ENCODE measurements around the gene FSTL4.
"Not testable (repeated sequence)": the region's sequence is repeated elsewhere in the genome, so short reads cannot be mapped to it uniquely, and the experiment has no call there.

Gene FSTL4

DNA sequence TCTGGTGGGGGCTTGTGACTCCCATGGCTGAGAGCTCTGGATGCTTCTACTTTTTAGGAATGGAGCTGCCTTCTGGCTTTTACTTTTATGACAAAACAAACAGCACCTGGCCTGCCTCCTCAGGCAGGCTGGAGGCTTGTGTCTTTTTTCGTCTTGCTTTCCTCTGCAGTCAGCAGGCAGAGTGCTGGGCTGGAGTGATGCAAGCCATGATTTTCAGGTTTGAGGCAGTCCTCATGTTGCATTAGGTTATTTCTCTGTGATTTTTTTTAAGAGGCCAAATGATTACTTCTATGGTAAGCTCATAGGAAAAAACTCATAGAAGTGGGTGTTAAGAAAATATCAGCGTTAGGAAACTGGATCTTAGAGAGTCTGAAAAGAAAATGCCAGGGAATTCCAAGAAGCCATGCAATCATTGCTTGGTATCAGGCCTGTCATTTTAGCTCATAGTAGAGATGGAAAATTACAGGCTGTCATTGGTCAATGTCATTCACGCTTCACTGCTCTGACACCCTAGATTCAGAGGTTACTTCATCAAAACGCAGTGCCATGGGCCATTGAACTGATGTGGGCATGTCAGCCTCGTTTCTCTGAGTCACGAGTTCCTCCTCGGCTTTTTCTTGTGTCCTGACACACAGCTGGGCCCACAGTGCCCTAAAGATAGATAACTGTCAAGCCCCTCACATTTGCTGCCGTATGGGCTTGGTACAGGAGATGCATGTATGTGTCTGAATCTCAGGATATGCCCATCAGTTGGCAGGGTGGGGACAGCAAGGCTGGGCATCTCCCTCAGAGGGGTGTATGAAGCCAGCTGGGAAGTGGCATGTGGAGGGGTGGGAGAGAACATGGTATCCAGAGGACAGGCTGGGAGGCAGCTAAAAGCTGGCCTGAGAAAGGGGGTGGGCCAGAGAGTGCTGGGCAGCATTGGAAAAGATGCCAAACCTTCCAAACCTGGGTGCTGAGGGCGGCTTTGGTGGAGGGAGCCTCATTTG, 408.7 kb downstream of the FSTL4 start:
- no peak for ATAC-seq

DNA sequence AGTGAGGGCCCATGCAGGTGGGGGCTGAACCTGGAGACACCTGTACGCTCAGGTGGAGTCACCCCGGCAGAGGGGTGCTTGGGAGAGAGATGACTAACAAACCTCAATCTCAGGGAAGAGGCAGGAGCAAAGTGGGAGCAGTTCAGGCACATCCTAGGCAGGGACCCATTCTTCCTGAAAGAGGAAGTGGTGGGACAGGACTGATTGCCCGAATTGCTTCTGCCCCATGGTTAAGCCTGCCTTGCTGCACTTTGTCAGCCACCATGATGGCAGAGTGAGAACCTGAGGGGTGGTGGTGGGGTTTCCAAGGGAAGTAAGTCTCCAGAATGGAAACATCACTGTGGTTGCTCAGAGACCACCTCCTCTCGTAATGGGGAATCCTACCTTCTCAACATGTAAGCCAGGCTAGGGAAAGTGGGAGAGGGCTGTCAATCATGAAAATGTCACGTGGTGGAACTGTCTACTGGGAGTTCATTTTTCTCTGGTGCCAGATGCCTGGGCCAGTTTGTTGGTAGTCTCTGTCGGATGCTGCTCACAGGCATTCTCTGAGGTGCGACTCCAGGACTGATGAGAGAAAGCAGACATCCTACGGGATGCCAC, 410.2 kb downstream of the FSTL4 start:
- no peak for ATAC-seq

DNA sequence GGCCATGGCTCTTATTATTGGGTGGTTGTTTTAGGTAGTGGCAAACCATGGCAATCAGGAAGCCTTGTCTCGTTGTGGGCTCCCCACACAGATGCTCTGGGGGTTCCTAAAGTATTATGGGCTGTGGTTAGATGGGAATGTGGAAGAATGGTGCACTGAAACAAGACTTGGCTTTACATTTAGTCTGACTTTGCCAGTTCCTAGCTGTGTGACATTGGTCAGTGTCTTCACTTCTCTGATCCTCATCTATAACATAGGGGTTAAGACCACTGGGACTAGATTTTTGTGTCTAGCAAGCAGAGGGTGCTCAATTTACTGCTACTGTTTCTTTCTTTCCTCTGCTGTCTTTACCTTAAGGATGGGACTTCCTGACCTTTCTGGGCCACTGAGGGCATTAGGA, 411.0 kb downstream of the FSTL4 start:
- no peak for ATAC-seq

DNA sequence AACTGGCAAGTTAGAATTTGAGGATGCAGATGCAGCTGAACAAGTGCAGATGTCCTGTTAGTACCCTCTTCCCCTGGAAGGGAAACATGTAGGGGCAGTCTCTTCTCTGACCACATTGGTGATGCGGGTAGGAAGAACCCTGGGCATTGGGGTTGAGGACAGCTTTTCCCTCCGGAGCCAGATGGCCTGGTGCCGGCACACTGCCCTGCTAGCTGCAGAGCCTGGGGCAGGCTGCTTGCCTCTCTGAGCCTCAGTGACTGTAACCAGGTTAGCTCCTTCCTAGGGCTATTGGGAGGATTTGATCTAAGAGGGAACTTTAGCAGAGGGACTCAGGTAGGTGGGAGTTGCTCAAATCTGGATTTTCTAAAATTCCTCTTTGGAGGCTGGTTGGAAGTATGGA, 412.1 kb downstream of the FSTL4 start:
- no peak for ATAC-seq

DNA sequence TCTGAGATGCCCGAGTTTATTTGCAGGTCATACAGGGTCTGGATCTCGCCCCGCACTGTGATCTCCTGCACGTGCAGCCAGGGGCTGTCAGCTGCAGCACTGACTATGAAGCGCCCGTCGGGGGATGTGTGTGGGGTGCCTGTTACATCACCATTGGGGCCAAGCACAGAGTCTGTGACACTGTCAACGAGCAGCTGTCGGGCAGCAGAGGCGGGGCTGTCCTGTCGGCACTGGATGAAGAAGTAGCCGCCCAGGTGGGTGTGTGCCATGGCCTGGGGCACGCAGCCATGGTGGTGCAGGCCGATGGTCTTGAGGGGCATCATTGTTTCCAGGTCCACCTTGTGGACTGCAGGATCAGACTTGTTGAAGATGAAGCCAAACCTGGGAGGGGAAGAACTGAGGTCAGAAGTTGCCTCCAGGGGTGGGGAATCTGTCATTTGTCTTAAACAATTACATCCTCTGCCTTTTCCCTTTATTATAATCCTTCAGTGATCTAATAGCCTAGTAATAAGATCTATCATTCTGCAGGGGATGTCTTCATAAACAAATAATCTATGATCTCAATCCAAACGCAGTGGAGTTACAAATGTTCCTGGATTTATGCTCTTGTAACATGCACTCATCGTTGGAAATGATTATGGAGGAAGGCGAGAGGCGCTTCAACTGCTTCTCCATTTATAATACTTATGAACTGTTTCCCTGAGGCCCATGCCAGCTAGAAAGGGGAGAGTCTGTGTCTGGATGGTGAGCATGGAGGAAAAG, 412.7 kb downstream of the FSTL4 start:
- no peak for ATAC-seq

DNA sequence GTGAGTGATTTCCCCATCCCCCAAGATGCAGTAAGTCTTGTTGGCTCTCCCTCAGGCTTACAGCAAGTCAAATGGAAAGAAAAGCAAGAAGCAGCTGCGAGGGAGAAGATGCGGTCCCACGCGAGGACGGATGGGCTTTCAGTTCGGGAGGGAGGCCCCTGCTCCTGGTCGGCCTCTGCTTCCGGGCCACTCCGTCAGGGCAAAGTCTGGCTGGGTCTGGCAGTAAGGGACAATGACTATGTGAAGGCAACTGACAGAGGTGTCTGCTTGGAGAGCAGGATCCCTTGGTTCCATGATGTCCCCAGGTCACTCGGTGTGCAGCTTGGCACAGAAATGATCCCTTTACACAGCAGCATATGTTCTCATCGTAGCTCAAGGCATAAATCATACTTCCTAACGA, 413.8 kb downstream of the FSTL4 start:
- ATAC-seq: no peak

DNA sequence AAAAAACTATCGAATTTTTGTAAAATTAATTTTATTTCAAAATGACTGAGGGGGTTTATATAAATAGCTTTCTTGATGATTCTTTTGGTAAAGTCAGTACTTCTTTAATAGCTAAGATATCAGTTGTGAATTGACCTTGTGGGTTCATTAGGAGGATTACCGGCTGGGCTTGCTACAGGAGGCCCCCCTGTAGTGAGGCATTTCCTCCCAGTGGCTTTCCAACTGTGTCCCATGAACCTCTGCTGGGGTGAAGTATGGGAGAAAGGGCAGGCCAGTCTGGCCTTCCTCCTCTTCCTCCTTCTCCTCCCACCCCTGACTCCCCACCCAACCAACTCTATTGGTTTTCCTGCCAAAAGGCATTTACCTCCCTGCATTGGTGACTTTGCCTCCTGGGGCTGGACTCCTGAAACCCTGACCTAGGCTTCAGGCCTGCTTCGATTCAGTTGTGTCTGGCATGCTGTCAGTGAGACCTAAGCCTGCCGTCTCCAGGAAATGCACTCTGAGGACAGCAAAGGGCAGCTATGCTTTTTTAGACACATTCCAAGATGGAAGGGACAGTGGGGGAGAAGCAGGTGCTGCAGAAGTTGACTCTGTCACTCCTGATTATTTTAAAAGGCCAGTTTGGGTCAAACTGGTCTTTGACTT, 415.8 kb downstream of the FSTL4 start:
- ATAC-seq: no peak

DNA sequence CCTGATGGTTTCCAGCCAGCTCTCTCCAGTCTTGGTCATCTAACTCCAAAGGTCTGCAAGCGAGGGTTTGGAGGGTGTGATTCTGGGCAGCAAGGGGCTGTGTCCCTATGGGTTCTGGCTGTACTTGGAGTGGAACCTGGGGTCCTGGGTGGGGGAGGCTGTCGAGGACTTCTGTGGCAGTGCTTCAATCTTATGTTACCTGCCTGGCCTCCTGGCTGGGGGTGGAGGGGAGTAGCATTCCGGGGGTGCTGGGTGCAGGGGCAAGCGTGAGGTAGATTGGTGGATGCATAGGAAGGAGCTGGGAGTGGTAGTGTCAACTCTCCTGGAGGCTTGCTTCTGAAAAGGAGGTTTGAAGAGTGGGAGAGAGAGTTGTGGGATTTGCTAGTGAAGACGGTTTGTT, 417.1 kb downstream of the FSTL4 start:
- ATAC-seq: no peak

DNA sequence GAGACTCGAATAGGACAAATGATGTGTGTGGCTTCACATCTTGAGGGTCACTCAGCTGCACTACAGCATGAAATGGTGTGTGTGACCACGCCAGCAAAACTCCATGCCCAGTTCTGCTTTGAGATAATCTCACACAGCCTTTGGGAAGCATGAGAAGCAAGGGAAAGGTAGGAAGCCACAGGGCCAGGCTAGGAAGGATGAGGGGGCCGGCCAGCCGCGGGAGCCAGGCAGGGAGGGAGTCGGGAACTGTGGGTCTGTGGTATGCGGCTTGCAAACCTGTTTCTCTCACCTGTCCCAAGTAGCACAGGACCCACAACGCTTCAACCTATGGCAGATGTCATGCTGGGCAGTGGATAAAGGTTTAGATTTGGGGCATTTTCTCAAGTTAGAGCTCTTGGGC, 418.5 kb downstream of the FSTL4 start:
- ATAC-seq: no peak

DNA sequence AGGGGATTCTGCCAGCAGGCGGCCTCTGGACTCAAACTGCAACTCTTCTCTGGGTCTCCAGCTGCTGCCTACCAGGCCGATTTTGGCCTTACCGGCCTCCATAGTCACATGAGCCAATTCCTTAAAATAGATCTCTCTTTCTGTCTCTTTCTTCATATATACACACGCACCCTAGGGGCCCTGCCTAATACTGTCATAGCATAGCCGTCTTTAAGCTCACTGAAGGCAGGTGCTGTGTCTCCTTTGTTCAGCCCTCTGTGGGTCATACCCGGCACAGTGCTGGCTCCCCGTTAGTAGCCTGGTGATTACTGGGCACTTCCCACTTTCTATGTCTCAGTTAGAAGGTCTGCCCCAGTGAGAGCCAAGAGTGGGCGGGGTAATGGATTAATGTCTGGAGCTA, 419.6 kb downstream of the FSTL4 start:
- ATAC-seq: no peak

DNA sequence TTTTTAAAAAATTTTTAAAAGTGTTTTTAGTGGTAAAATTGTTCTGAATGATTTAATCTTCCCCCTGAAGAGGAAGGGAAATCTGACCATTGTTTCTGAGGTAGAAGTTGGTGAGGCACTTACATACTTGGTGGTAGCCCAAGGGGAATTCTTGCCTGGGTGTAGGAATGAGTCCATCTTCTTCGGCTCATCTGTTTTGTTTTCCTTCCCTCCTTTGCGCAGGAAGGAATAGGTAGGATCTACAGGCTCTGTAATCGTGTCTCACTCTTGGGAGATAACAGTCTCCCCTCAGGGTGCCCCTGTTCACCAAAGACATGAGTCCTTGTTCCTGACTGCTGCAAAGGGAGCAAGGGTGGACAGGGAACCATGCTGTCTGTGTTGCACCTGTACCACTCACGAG, 422.5 kb downstream of the FSTL4 start:
- no peak for ATAC-seq

DNA sequence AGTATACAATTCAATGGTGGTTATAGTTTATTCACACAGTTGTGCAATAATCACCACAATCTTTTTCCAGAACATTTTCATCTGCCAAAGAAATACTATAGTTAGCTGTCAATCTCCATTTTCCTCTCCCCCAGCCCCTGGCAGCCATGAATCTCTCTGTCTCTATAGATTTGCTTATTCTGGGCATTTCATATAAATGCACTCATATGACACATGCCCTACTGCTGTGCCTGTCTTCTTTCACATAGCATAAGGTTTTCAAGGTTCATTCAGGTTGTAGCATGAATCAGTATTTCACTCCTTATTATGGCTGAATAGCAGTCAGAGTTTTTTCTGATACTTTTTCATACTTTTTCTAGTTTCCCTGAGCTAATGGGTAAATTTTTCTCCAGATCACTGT, 432.9 kb downstream of the FSTL4 start:
- no peak for ATAC-seq

DNA sequence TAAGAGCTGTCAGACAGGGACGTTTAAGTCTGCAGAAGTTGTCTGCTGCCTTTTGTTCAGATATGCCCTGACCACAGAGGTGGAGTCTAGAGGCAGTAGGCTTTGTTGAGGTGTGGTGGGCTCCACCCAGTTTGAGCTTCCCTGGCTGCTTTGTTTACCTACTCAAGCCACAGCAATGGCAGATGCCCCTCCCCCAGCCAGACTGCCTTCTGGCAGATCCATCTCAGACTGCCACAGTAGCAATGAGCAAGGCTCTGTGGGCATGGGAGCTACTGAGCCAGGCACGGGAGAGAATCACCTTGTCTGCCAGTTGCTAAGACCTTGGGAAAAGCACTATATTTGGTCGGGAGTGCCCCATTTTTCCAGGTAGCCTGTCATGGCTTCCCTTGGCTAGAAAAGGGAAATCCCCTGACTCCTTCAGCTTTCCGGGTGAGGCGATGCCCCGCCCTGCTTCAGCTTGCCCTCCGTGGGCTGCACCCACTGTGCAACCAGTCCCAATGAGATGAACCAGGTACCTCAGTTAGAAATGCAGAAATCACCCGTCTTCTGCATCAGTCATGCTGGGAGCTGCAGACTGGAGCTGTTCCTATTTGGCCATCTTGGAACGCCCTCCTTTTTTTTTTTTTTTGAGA, 441.5 kb downstream of the FSTL4 start:
- not testable (repeated sequence) for ATAC-seq

DNA sequence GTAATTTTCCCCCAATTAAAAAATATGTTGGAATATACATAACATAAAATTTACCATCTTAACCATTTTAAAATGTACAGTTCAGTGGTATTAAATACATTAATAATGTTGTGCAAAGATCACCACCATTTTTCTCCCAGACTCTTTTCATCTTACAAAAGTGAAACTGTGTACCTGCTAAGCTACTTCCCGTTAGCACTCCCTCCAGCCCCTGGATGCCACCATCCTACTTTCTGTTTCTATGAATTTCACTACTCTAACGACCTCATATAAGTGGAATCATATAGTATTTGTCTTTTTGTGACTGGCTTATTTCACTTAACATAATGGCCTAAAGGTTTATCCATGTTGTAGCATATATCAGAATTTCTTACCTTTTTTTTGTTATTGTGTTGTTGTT, 447.6 kb downstream of the FSTL4 start:
- no peak for ATAC-seq

DNA sequence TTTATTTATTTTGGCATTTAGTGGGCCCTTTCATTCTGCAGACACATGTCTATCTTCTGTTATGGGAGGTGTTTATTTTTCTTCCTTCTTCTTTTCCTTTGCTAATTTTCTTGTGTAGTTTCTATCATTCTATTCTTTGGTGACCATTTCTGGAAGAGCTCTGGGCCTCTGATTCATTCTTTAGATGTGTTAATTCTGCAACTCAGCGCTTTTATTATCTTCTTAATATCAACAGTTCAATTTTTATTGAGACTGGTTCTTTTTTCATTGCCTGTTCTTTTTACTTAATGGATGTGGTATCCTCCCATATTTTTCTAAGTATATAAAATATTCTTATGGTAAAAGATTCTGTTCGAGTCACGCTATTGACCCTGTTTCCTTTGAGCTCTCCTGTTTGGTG, 448.5 kb downstream of the FSTL4 start:
- no peak for ATAC-seq

DNA sequence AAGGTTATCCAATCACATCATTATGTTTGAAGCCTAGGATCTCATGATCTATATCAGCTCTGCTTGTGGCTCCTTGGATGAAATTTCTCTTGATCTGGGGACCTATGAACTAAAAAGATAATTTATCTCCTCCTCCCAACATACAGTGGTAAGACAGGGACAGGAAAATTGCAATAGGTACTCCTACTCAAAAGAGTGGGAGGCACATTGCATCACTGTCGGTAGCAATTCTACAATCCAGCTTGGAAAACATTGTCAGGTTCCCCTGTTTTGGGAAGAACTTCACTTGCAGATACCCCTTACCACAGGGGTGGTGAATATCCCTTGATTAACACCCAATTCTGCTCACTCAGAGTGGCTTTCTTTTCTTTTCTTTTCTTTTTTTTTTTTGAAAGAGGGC, 452.8 kb downstream of the FSTL4 start:
- no peak for ATAC-seq

DNA sequence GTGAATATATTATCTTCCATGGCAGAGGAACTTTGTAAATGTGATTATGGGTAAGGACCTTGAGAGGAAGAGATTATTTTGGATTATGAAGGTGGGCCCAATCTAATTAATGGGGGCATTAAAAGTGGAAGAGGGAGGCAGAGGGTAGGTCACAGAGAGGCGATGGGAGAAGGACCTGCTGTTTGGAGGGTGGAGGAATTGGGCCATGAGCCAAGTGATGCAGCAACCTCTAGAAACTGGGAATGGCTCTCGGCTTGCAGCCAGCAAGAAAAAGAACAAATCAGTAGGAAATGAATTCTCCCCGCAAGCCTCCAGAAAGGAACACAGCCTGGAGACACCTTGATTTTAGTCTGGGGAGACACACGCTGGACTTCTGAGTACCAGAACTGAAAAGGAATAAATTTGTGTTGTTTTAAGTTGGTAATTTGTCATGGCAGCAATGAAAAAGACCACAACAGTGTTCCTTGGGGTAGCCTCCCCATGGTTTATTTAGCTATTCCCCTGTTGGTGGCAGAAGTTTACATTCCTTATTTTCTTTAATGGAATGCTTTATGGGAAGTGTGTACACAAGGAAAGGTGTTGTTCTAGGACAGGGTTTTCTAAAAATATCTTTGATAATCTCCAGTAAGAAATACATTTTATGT, 456.9 kb downstream of the FSTL4 start:
- ATAC-seq: no peak

DNA sequence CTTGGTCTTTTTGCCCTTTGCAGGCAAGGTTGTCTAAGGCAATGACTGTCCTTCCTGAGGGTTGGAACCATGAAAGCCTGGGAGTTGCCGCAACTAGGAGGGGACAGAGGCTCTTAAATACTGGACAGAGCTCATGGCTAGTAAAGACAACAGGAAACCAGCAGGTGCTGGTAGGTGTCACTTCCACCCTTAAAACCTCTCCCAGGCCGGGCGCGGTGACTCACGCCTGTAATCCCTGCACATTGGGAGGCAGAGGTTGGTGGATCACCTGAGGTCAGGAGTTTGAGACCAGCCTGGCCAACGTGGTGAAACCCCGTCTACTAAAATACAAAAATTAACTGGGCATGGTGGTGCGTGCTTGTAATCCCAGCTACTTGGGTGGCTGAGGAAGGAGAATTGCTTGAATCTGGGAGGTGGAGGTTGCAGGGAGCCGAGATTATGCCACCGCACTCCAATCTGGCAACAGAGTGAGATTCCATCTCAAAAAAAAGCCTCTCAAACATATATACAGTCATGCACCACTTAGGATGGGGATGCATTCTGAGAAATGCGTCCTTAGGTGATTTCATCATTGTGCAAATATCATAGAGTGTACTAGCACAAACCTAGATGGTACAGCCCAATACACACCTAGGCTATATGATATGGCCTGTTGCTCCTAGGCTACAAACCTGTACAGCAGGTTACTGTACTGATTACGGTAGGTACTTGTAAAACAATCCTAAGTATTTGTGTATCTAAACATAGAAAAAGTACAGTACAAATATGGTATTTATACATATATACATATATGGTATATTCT, 457.9 kb downstream of the FSTL4 start:
- ATAC-seq: no peak

DNA sequence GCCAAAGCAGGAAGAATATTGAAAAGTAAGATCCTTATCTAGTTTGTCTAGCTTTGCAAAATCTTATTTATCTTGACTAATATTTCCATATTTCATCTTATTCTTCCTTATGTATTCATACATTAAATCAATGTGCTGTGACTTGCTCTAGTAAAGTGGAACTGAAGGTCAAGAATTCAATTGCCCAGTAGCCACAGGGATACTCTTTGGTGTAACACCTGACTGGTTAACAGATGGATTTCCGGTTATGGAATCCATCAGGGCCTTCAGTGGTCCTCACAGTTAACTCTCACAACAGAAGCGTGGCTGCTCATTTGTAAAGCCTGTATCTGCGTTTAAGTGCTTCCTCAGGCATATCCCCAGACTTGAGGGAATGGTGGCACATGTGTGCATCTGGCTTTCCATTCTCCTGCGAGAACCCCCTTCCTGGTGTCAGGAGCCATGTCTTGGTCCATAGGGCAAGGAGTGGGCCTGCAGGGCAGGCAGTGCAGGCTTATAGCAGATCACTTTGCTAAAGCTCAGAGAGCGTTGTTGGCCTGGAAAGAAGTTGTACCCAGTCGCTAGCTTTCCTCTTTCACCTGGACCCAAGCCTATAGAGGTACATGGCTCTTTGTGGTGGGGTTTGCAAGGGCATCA, 461.3 kb downstream of the FSTL4 start:
- ATAC-seq: no peak

DNA sequence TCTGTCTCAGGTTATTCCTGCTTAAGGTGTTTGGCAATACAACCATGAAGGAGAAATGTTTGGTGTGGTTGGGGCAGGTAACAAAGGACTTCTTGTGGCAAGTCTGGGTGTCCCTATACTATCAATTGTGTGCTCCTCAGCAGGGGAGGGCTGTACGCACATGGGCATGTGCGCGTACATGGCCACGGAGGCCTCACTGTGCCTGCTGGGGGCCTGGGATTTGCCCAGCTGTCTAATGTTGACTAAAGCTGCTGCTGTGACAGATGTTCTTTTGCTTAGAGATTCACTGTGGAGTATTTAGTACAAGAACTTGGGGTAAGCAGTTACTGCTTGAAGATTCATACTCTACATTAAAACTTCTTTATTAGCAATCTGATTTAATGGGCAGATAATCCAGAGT, 463.0 kb downstream of the FSTL4 start:
- no peak for ATAC-seq
